ENCODE data around the gene UBL4B.

- TF ChIP-seq CTCF (IDR thresholded peaks at IDR 0.05) (no peak), POLR2A (IDR thresholded peaks at IDR 0.05) (no peak), EP300 (IDR thresholded peaks at IDR 0.05) (no peak), POLR2AphosphoS5 (IDR thresholded peaks at IDR 0.05) (no peak)
Observed at GRCh38 chr1:110113551-110113950, 1.3 kb downstream of the UBL4B start.

Data from gastroesophageal sphincter (tissue), 3 donors.